H9 (cell line): ENCODE measurements around the gene TRIM28. TPM values are rescaled to one million over a fixed set of nuclear protein-coding genes. Genes with fewer than 3 reads are reported as not detected.

Experiments used
- DNase-seq: peaks from one replicate; pipeline ENCODE4 v3.0.0-alpha.2; 2017
- H2AFZ ChIP-seq: one replicate; pipeline ENCODE4 v1.6.1; 2013; ENCODE audit warnings: mild to moderate bottlenecking, low read length, control low read depth, moderate library complexity
- H2AK5ac ChIP-seq: 2 replicates; pipeline ENCODE4 v1.6.1; 2013; ENCODE audit warnings: low read length, control low read depth, mixed read lengths; ENCODE audit not compliant: insufficient read length
- H2BK120ac ChIP-seq: one replicate; pipeline ENCODE4 v1.6.1; 2013; ENCODE audit warnings: low read depth, mild to moderate bottlenecking, low read length, control low read depth, inconsistent platforms; ENCODE audit not compliant: poor library complexity, severe bottlenecking
- H2BK12ac ChIP-seq: 2 replicates; pipeline ENCODE4 v1.6.1; 2013; ENCODE audit warnings: low read length, control low read depth, mixed read lengths, low read depth; ENCODE audit not compliant: insufficient read length
- H2BK15ac ChIP-seq: 2 replicates; pipeline ENCODE4 v1.6.1; 2013; ENCODE audit warnings: low read depth, low read length, control low read depth
- H2BK20ac ChIP-seq: one replicate; pipeline ENCODE4 v1.6.1; 2013; ENCODE audit warnings: low read depth, mild to moderate bottlenecking, low read length, control low read depth, inconsistent platforms; ENCODE audit not compliant: poor library complexity, severe bottlenecking
- H2BK5ac ChIP-seq: 2 replicates; pipeline ENCODE4 v1.6.1; 2013; ENCODE audit warnings: low read length, control low read depth, mixed read lengths; ENCODE audit not compliant: insufficient read length
- H3K14ac ChIP-seq: 2 replicates; pipeline ENCODE4 v1.6.1; 2013; ENCODE audit warnings: low read length, control low read depth; ENCODE audit not compliant: insufficient read depth
- H3K18ac ChIP-seq: 2 replicates; pipeline ENCODE4 v1.6.1; 2013; ENCODE audit warnings: low read depth, mild to moderate bottlenecking, mixed read lengths, low read length, control low read depth; ENCODE audit not compliant: insufficient read length
- H3K23ac ChIP-seq: 2 replicates; pipeline ENCODE4 v1.6.1; 2013; ENCODE audit warnings: low read length, control low read depth, mixed read lengths, low read depth; ENCODE audit not compliant: insufficient read length
- H3K23me2 ChIP-seq: 2 replicates; pipeline ENCODE4 v1.6.1; 2013; ENCODE audit warnings: low read depth, mild to moderate bottlenecking, mixed read lengths, low read length, control low read depth; ENCODE audit not compliant: insufficient read length, poor library complexity, severe bottlenecking
- H3K27ac ChIP-seq: 2 replicates; pipeline ENCODE4 v1.5.1; 2013; ENCODE audit warnings: low read length, control low read depth, mixed read lengths, low read depth; ENCODE audit not compliant: insufficient read length
- H3K27me3 ChIP-seq: 2 replicates; pipeline ENCODE4 v1.6.1; 2013; ENCODE audit warnings: low read length, control low read depth, inconsistent platforms; ENCODE audit not compliant: insufficient read depth
- H3K4ac ChIP-seq: 2 replicates; pipeline ENCODE4 v1.6.1; 2013; ENCODE audit warnings: low read depth, mild to moderate bottlenecking, control low read depth, inconsistent platforms, low read length, moderate library complexity
- H3K4me1 ChIP-seq: 2 replicates; pipeline ENCODE4 v1.6.1; 2013; ENCODE audit warnings: low read length, control low read depth, inconsistent platforms; ENCODE audit not compliant: insufficient read depth
- H3K4me2 ChIP-seq: 2 replicates; pipeline ENCODE4 v1.6.1; 2013; ENCODE audit warnings: low read length, control low read depth, mixed read lengths; ENCODE audit not compliant: insufficient read length, insufficient read depth
- H3K56ac ChIP-seq: 2 replicates; pipeline ENCODE4 v1.6.1; 2013; ENCODE audit warnings: low read depth, mild to moderate bottlenecking, mixed read lengths, low read length, control low read depth; ENCODE audit not compliant: insufficient read length
- H3K79me1 ChIP-seq: 2 replicates; pipeline ENCODE4 v1.6.1; 2013; ENCODE audit warnings: low read depth, mild to moderate bottlenecking, moderate library complexity, low read length, control low read depth, inconsistent platforms; ENCODE audit not compliant: insufficient read depth, poor library complexity, severe bottlenecking
- H3K79me2 ChIP-seq: 2 replicates; pipeline ENCODE4 v1.6.1; 2013; ENCODE audit warnings: low read length, control low read depth, inconsistent platforms; ENCODE audit not compliant: insufficient read depth
- H3K9ac ChIP-seq: 2 replicates; pipeline ENCODE4 v1.6.1; 2013; ENCODE audit warnings: low read length, control low read depth, mixed read lengths; ENCODE audit not compliant: insufficient read length; ENCODE audit errors: extremely low read depth
- H3K9me3 ChIP-seq: one replicate; pipeline ENCODE4 v1.6.1; 2013; ENCODE audit warnings: low read depth, low read length, inconsistent platforms; ENCODE audit not compliant: control insufficient read depth
- H3T11ph ChIP-seq: one replicate; pipeline ENCODE4 v1.6.1; 2013; ENCODE audit warnings: mild to moderate bottlenecking, low read length, control low read depth, inconsistent platforms
- H4K20me1 ChIP-seq: one replicate; pipeline ENCODE4 v1.6.1; 2013; ENCODE audit not compliant: control insufficient read depth, insufficient read length, insufficient read depth
- H4K5ac ChIP-seq: 2 replicates; pipeline ENCODE4 v1.6.1; 2013; ENCODE audit warnings: low read depth, mild to moderate bottlenecking, mixed read lengths, low read length, control low read depth; ENCODE audit not compliant: insufficient read length
- H4K8ac ChIP-seq: replicated peaks from 2 replicates; pipeline ENCODE4 v1.6.1; 2013; ENCODE audit warnings: low read length, control low read depth, mixed read lengths, low read depth; ENCODE audit not compliant: insufficient read length
- H4K91ac ChIP-seq: 2 replicates; pipeline ENCODE4 v1.6.1; 2013; ENCODE audit warnings: low read depth, mild to moderate bottlenecking, moderate library complexity, mixed read lengths, low read length, control low read depth; ENCODE audit not compliant: insufficient read length
- H3K27ac Mint-ChIP-seq, 3 experiments: 2 replicates in 2 of 3; 3 replicates in 1 of 3; pipeline ENCODE4 v1.8.0; 2020 to 2021; ENCODE audit warnings: mixed read lengths in 3 of 3, mild to moderate bottlenecking in 1 of 3, moderate library complexity in 1 of 3
- H3K27me3 Mint-ChIP-seq: 2 replicates; pipeline ENCODE4 v1.8.0; 2021; ENCODE audit warnings: low read depth, mild to moderate bottlenecking, moderate library complexity, mixed read lengths
- H3K36me3 Mint-ChIP-seq, 3 experiments: 2 replicates in 2 of 3; 3 replicates in 1 of 3; pipeline ENCODE4 v1.8.0; 2020 to 2021; ENCODE audit warnings: low read depth in 3 of 3, mixed read lengths in 3 of 3; ENCODE audit not compliant: insufficient read depth in 1 of 3
- H3K4me1 Mint-ChIP-seq, 2 experiments: 2 replicates each; pipeline ENCODE4 v1.8.0; 2020; ENCODE audit warnings: mixed read lengths in 2 of 2
- H3K4me3 Mint-ChIP-seq, 2 experiments: 2 replicates in 1 of 2; 3 replicates in 1 of 2; pipeline ENCODE4 v1.8.0; 2020 to 2021; ENCODE audit warnings: mild to moderate bottlenecking in 2 of 2, mixed read lengths in 2 of 2, moderate library complexity in 1 of 2
- H3K9me3 Mint-ChIP-seq, 2 experiments: 2 replicates in 1 of 2; 3 replicates in 1 of 2; pipeline ENCODE4 v1.8.0; 2020; ENCODE audit warnings: mild to moderate bottlenecking in 2 of 2, mixed read lengths in 2 of 2, moderate library complexity in 1 of 2
- CTCF ChIP-seq: fragments of 200-600 bp; sonication (generic); conservative IDR thresholded peaks from 3 replicates; pipeline ENCODE4 v1.8.0; 2021; ENCODE audit warnings: antibody characterized with exemption, mild to moderate bottlenecking
- WGBS: extraction: QIAGEN DNeasy Blood & Tissue Kit; methylation state at CpG from one replicate; pipeline ENCODE4 v1.1.7; 2013; ENCODE audit warnings: missing lambda C conversion rate, low lambda C conversion rate, mixed read lengths; ENCODE audit not compliant: insufficient read length; ENCODE audit errors: extremely low coverage; 5-methylcytosine and 5-hydroxymethylcytosine counted together
- total RNA-seq: library from RNA; stranded (reverse); gene quantifications from 2 replicates; pipeline ENCODE4 v1.2.1, GENCODE V29; 2021

Gene TRIM28
- total RNA-seq, 1 experiment from 2014 or later, result 1,084 TPM

GRCh38 chr19:58515259-58515658 lies 28.6 kb upstream of the TRIM28 start:
- H3T11ph ChIP-seq, result no peak overlapping the region
- H3K23me2 ChIP-seq, result peaks cover 23% of the 10 kb centered on the region
- H3K27ac ChIP-seq, result no peak overlapping the region
- H2AK5ac ChIP-seq, result no peak overlapping the region
- no peak overlapping the region for H3K9ac ChIP-seq
- H3K18ac ChIP-seq, result no peak overlapping the region
- no peak overlapping the region for H2BK120ac ChIP-seq
- H2BK15ac ChIP-seq, result no peak overlapping the region
- no peak overlapping the region for H4K5ac ChIP-seq
- peaks cover 2% of the 10 kb centered on the region; the same call in 1 of the 2 replicates for H3K79me2 ChIP-seq
- H3K4ac ChIP-seq, result no peak overlapping the region
- no peak for TF ChIP-seq CTCF
- H3K4me2 ChIP-seq, result no peak overlapping the region
- DNase-seq, result no peak
- no CpG with 5 or more reads among the region's 2 CpGs for WGBS
- H2BK12ac ChIP-seq, result no peak overlapping the region
- Mint-ChIP-seq H3K4me3 (peak overlapping the region; percentile 68 to 70), H3K36me3 (peaks cover 9 to 19% (median 13%) of the 10 kb centered on the region in 3 experiments; a peak in 6 of 7 replicates), H3K27me3 (peaks cover 3% of the 10 kb centered on the region), H3K4me1 (peaks cover 30 to 32% of the 10 kb centered on the region in 2 experiments), H3K27ac (peak overlapping the region; percentile 34 to 95 (median 83)), H3K9me3 (no peaks in the 10 kb centered on the region)
- no peak overlapping the region for H2BK20ac ChIP-seq
- H4K20me1 ChIP-seq, result no peaks in the 10 kb centered on the region
- no peak overlapping the region for H2AFZ ChIP-seq
- no peak overlapping the region for H3K23ac ChIP-seq
- H3K9me3 ChIP-seq, result no peaks in the 10 kb centered on the region
- no peak overlapping the region for H3K56ac ChIP-seq
- H3K79me1 ChIP-seq, result no peaks in the 10 kb centered on the region
- H3K4me1 ChIP-seq, result no peaks in the 10 kb centered on the region; the same call in 1 of the 2 replicates
- H2BK5ac ChIP-seq, result no peak overlapping the region
- no peak overlapping the region for H4K91ac ChIP-seq
- H4K8ac ChIP-seq, result no peak overlapping the region
- no peak overlapping the region for H3K14ac ChIP-seq
- no peaks in the 10 kb centered on the region for H3K27me3 ChIP-seq
